Measurements from ENCODE around the gene BAHCC1. TPM values are rescaled to one million over a fixed set of nuclear protein-coding genes. Genes with fewer than 3 reads are reported as not detected.

BAHCC1 gene
- total RNA-seq, 2 donors from 2014 or later, result 5.8 to 12.7 TPM

DNA sequence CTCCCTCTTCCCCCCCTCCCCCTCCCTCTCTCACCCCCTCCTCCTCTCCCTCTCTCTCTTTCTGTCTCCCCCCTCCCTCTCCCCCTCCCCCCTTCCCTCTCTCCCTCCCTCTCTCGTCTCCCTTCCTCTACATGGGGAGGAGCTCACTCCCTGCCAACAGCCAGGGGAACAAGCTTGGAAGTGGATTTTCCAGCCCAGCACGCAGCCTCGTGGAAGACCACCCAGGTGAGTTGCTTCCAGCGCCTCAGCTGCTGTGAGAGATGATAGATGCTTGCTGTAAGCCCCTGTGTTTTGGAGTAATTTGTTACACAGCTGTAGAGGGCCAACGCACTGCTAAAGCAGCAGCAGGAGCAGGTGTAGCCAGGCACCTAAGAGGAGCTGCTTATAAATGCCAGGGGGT lies 96.5 kb downstream of the BAHCC1 start:
- no peak for DNase-seq (ENCODE audit: low spot score)
- H3K27ac ChIP-seq, result no peak overlapping the region
- H3K36me3 ChIP-seq, result no peaks in the 10 kb centered on the region
- TF ChIP-seq, protein P1, sequence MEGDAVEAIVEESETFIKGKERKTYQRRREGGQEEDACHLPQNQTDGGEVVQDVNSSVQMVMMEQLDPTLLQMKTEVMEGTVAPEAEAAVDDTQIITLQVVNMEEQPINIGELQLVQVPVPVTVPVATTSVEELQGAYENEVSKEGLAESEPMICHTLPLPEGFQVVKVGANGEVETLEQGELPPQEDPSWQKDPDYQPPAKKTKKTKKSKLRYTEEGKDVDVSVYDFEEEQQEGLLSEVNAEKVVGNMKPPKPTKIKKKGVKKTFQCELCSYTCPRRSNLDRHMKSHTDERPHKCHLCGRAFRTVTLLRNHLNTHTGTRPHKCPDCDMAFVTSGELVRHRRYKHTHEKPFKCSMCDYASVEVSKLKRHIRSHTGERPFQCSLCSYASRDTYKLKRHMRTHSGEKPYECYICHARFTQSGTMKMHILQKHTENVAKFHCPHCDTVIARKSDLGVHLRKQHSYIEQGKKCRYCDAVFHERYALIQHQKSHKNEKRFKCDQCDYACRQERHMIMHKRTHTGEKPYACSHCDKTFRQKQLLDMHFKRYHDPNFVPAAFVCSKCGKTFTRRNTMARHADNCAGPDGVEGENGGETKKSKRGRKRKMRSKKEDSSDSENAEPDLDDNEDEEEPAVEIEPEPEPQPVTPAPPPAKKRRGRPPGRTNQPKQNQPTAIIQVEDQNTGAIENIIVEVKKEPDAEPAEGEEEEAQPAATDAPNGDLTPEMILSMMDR (IDR thresholded peaks at IDR 0.05), result no peak
- no peaks in the 10 kb centered on the region for H3K9me3 ChIP-seq
- no peak overlapping the region for H3K4me3 ChIP-seq
- no peaks in the 10 kb centered on the region for H3K27me3 ChIP-seq
- peaks cover 0 to 26% of the 10 kb centered on the region in 2 donors for H3K4me1 ChIP-seq

DNA sequence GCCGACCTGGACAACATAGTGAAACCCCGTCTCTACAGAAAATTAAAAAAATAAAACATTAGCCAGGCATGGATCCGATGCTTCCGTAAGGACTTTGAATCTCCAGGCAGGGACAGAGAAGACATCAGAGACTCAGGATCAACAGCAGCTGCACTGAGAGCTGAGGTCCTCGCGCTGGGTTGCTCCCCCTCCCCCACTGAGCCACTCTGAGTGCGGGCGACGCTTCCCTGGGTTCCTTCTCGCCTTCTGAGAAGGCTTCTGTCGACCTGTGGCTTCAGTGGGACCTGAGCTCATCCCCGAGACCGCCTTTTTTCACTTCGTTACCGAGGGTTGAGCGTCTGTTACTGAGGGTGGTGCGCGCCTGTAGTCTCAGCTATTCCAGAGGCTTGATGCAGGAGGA lies 96.9 kb downstream of the BAHCC1 start:
- no peak overlapping the region for H3K4me3 ChIP-seq
- no peaks in the 10 kb centered on the region for H3K36me3 ChIP-seq
- no peak overlapping the region for H3K27ac ChIP-seq
- H3K4me1 ChIP-seq, result peaks cover 0 to 26% of the 10 kb centered on the region in 2 donors
- no peaks in the 10 kb centered on the region for H3K27me3 ChIP-seq
- TF ChIP-seq, protein P1 (IDR thresholded peaks at IDR 0.05), result no peak
- H3K9me3 ChIP-seq, result no peaks in the 10 kb centered on the region
- DNase-seq (ENCODE audit: low spot score), result no peak

GRCh38 chr17:81492706-81493105 lies 97.4 kb downstream of the BAHCC1 start:
- H3K9me3 ChIP-seq, result no peaks in the 10 kb centered on the region

DNA sequence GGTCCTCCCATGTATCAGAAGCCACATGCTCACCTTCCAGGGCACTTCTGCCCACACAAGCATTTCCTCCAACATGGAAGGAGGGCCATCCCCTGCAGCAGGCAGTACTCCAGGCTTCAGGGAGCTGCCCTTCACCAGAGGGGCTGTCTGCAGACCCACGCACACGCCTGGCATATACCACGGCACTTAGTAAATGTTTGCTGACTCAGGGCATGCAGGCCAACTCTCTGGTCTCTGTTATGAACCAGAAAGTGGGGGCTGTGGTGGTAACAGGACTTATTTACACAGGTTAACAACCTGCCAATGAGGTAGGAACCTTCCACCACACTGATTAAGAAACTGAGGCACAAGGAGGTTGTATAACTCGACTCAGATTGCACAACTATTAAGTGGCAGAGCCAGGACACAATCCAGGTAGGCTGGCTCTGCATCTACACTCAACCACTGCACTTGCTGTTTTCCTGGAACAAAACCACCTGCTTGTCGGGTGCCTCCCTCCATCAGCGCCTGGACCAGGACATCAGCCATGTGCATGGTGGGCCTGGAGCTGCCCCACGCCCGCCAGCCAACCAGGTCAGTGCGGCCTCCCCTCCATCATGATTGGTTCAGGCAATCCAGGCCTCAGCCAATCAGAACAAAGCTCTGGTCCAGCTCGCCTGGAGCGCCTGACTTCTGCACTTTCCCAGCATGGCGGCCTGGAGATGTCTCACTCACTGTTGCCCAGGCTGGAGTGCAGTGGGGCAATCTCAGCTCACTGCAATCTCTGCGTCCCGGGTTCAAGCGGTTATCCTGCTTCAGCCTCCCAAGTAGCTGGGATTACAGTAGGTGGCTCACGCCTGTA lies 98.2 kb downstream of the BAHCC1 start:
- Histone ChIP-seq H3K36me3 (no peaks in the 10 kb centered on the region), H3K27ac (no peak overlapping the region), H3K9me3 (no peaks in the 10 kb centered on the region), H3K4me1 (peaks cover 0 to 16% of the 10 kb centered on the region in 2 donors), H3K4me3 (no peak overlapping the region), H3K27me3 (no peaks in the 10 kb centered on the region)
- TF ChIP-seq, protein P1 (IDR thresholded peaks at IDR 0.05), result no peak
- no peak for DNase-seq (ENCODE audit: low spot score)

More at GRCh38 chr17:81492706-81493105, 97.4 kb downstream of the BAHCC1 start:
- no peak overlapping the region for H3K27ac ChIP-seq
- H3K27me3 ChIP-seq, result no peaks in the 10 kb centered on the region
- H3K4me1 ChIP-seq, result peaks cover 0 to 21% of the 10 kb centered on the region in 2 donors
- no peak for DNase-seq (ENCODE audit: low spot score)
- H3K4me3 ChIP-seq, result no peak overlapping the region
- H3K36me3 ChIP-seq, result no peaks in the 10 kb centered on the region
- TF ChIP-seq, protein P1 (IDR thresholded peaks at IDR 0.05), result no peak

GRCh38 chr17:81494626-81495377 lies 99.5 kb downstream of the BAHCC1 start:
- H3K4me1 ChIP-seq, result peaks cover 0 to 3% of the 10 kb centered on the region in 2 donors
- no peak overlapping the region for H3K4me3 ChIP-seq
- H3K36me3 ChIP-seq, result no peaks in the 10 kb centered on the region
- TF ChIP-seq, protein P1 (IDR thresholded peaks at IDR 0.05), result no peak
- DNase-seq (ENCODE audit: low spot score), result no peak
- no peaks in the 10 kb centered on the region for H3K27me3 ChIP-seq
- H3K9me3 ChIP-seq, result no peaks in the 10 kb centered on the region
- H3K27ac ChIP-seq, result no peak overlapping the region
